ENCODE measurements around the gene HMCN2. TPM values are rescaled to one million over a fixed set of nuclear protein-coding genes. Genes with fewer than 3 reads are reported as not detected.

HMCN2 gene
- total RNA-seq, 1 experiment from 2014 or later, result 5.6 TPM

- no peak for TF ChIP-seq HMGXB4 (CRISPR knock-in tag; IDR thresholded peaks at IDR 0.05)
- no peak for TF ChIP-seq NFATC4 (CRISPR knock-in tag; IDR thresholded peaks at IDR 0.05)
- TF ChIP-seq ATF6 (CRISPR knock-in tag; IDR thresholded peaks at IDR 0.05), result no peak
- TF ChIP-seq NR2C2 (CRISPR knock-in tag; IDR thresholded peaks at IDR 0.05), result no peak
- no peak for TF ChIP-seq ZNF138 (CRISPR knock-in tag; conservative IDR thresholded peaks at IDR 0.05)
- no peak for TF ChIP-seq SP1 (CRISPR knock-in tag; conservative IDR thresholded peaks at IDR 0.05)
- TF ChIP-seq OVOL2 (CRISPR knock-in tag; IDR thresholded peaks at IDR 0.05; ENCODE audit: borderline replicate concordance), result no peak
These were observed 2.8 kb upstream of the HMCN2 start (continued) for GRCh38 chr9:130262771-130263170.

GRCh38 chr9:130263601-130264413, 1.8 kb upstream of the HMCN2 start:
- H3K9me3 Mint-ChIP-seq, result peaks cover 10% of the 10 kb centered on the region
- peaks cover 8% of the 10 kb centered on the region; the same call in 1 of the 2 replicates for H3K36me3 Mint-ChIP-seq
- H3K4me3 Mint-ChIP-seq, result peak overlapping the region; percentile 61
- no peak overlapping the region for H3K27ac Mint-ChIP-seq
- DNase-seq (ENCODE audit: low spot score), result no peak
- ChIA-PET POLR2A (interaction anchor here (1.0 kb wide), 1 partner anchor 39 kb away, joined by 3 read pairs; no protein-coding TSS in a partner anchor), CTCF (interaction anchor here (0.6 to 1.8 kb wide), 4 partner anchors 9 to 171 kb away, joined by 3 to 6 read pairs (median 4); no protein-coding TSS in a partner anchor)
- H3K27me3 Mint-ChIP-seq (ENCODE audit: low read depth), result peaks cover 37% of the 10 kb centered on the region
- TF ChIP-seq SOX15 (CRISPR knock-in tag; IDR thresholded peaks at IDR 0.05), result no peak
- TF ChIP-seq MAX (CRISPR knock-in tag; IDR thresholded peaks at IDR 0.05), result 0 out of 2 replicates have a peak, but pooled peaks have one; percentile 30
- no peak for ATAC-seq
- H3K4me1 Mint-ChIP-seq, result peaks cover 50% of the 10 kb centered on the region

DNA sequence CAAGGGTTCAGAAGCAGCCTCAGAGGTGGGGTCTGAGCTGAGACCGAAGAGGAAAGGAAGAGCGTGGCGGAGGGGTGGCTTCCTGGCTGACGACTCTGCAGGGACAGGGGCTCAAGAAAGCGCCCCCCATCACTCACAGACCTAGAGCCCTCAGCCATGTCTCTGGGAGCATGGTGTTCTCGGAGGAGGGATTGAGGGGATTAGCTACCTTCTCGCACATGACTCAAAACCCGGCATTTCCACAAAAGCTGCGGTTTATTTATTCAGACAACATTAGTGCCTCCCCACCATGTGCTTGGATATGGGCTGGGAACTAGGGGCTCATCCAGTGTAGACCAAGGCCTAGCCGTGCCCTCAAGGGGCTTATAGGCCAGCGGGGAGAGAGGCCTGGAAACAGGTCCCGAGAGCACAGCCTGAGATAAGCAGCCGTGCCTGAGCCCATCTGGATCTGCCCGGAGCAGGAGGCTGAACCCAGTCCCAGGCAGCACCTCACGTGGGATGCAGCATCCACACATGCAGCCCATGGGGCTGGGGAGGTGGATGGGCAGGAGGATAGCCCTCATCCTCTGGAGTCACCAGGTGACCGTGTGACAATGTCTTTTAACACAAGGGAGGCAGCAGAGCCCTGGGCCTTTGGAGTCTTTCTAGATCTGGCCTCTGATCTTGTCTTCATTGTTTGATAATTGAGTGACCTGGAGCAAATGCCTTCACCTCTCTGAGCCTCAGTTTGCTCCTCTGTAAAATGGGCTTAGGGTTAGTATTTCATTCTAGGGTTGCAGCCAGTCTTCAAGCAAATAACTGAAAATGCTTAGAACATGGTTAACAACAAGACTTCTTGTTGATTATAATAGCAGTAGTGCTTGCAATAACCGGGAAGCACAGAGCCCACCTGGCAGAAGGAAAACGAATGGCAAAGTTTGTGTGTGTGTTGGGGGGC, 878 bp upstream of the HMCN2 start:
- Mint-ChIP-seq H3K9me3 (peaks cover under 1% of the 10 kb centered on the region; the same call in 1 of the 2 replicates), H3K4me3 (peak overlapping the region; percentile 61), H3K36me3 (no peaks in the 10 kb centered on the region; the same call in 1 of the 2 replicates), H3K4me1 (peaks cover 52% of the 10 kb centered on the region), H3K27ac (no peak overlapping the region), H3K27me3 (ENCODE audit: low read depth) (peaks cover 37% of the 10 kb centered on the region)
- POLR2A ChIA-PET, result interaction anchor here (0.6 to 1.0 kb wide), 3 partner anchors 17 to 69 kb away, joined by 3 to 4 read pairs (median 4); no protein-coding TSS in a partner anchor
- CTCF ChIA-PET, result interaction anchor here (0.7 to 3.6 kb wide), 8 partner anchors 10 to 1540 kb away, joined by 3 to 13 read pairs (median 4); no protein-coding TSS in a partner anchor
- ATAC-seq, result no peak
- DNase-seq (ENCODE audit: low spot score), result no peak
- TF ChIP-seq HMGXB4 (CRISPR knock-in tag; IDR thresholded peaks at IDR 0.05) (no peak), FOXK1 (CRISPR knock-in tag; IDR thresholded peaks at IDR 0.05) (no peak), AR (CRISPR knock-in tag; IDR thresholded peaks at IDR 0.05) (no peak), TCF7 (CRISPR knock-in tag; IDR thresholded peaks at IDR 0.05; ENCODE audit: low read depth) (no peak)

Measured in WTC11 (cell line).